Measurements from ENCODE around the gene ISM2.
A peak's percentile ranks its signal among the peaks of the same experiment; 100 is the strongest.
"Not testable (repeated sequence)": the region's sequence is repeated elsewhere in the genome, so short reads cannot be mapped to it uniquely, and the experiment has no call there.

ISM2 gene

GRCh38 chr14:77498120-77498979, at the start of gene ISM2:
Gene ISM2 (minus strand): TSS chr14:77498816. CDS start chr14:77498793, 23 bp downstream.
- peak; percentile 19 for DNase-seq (ENCODE audit: low spot score)

- no peak for DNase-seq (ENCODE audit: low spot score)
These were observed 49.0 kb upstream of the ISM2 start for GRCh38 chr14:77547512-77548180.

GRCh38 chr14:77545171-77545570, 46.6 kb upstream of the ISM2 start:
- not testable (repeated sequence) for DNase-seq (ENCODE audit: low spot score)

- DNase-seq (ENCODE audit: low spot score): no peak
These were observed 46.0 kb upstream of the ISM2 start for GRCh38 chr14:77544571-77544970.

GRCh38 chr14:77543637-77544334, 45.2 kb upstream of the ISM2 start:
- DNase-seq (ENCODE audit: low spot score): no peak

GRCh38 chr14:77543240-77543551, 44.6 kb upstream of the ISM2 start:
- DNase-seq (ENCODE audit: low spot score): no peak

GRCh38 chr14:77542421-77543239, 44.0 kb upstream of the ISM2 start:
- DNase-seq (ENCODE audit: low spot score): no peak

GRCh38 chr14:77541905-77542304, 43.3 kb upstream of the ISM2 start:
- DNase-seq (ENCODE audit: low spot score): no peak

GRCh38 chr14:77536951-77537350, 38.3 kb upstream of the ISM2 start:
- DNase-seq (ENCODE audit: low spot score): not testable (repeated sequence)

- no peak for DNase-seq (ENCODE audit: low spot score)
These were observed 32.5 kb upstream of the ISM2 start for GRCh38 chr14:77531071-77531470.

GRCh38 chr14:77529963-77530362, 31.3 kb upstream of the ISM2 start:
- DNase-seq (ENCODE audit: low spot score): no peak

- DNase-seq (ENCODE audit: low spot score): no peak
These were observed 30.6 kb upstream of the ISM2 start for GRCh38 chr14:77529213-77529612.

GRCh38 chr14:77528701-77529100, 30.1 kb upstream of the ISM2 start:
- not testable (repeated sequence) for DNase-seq (ENCODE audit: low spot score)

GRCh38 chr14:77526266-77526665, 27.6 kb upstream of the ISM2 start:
- no peak for DNase-seq (ENCODE audit: low spot score)

- DNase-seq (ENCODE audit: low spot score): no peak
These were observed 25.9 kb upstream of the ISM2 start for GRCh38 chr14:77524536-77524935.

- no peak for DNase-seq (ENCODE audit: low spot score)
These were observed 24.5 kb upstream of the ISM2 start for GRCh38 chr14:77523109-77523508.

GRCh38 chr14:77520555-77520954, 21.9 kb upstream of the ISM2 start:
- DNase-seq (ENCODE audit: low spot score): no peak

GRCh38 chr14:77516126-77516525, 17.5 kb upstream of the ISM2 start:
- DNase-seq (ENCODE audit: low spot score): no peak

- DNase-seq (ENCODE audit: low spot score): no peak
These were observed 13.0 kb upstream of the ISM2 start for GRCh38 chr14:77511486-77512162.

GRCh38 chr14:77509366-77509765, 10.8 kb upstream of the ISM2 start:
- DNase-seq (ENCODE audit: low spot score): no peak

GRCh38 chr14:77508876-77509275, 10.3 kb upstream of the ISM2 start:
- no peak for DNase-seq (ENCODE audit: low spot score)

- DNase-seq (ENCODE audit: low spot score): no peak
These were observed 9.6 kb upstream of the ISM2 start for GRCh38 chr14:77508249-77508648.

All from CD4-positive, alpha-beta T cell treated with Interleukin-15 for 4 hours (primary cell).